Caco-2 (cell line): ENCODE data around the gene GASK1A. TPM values are rescaled to one million over a fixed set of nuclear protein-coding genes. Genes with fewer than 3 reads are reported as not detected.
A peak's percentile ranks its signal among the peaks of the same experiment; 100 is the strongest.

Source experiments
- BruUV-seq: library from RNA; stranded (reverse); fragments of 400-500 nt; replicated peaks from 2 replicates; lab custom pipeline; 2021; lab: Mats Ljungman, UMichigan
- CTCF ChIA-PET: fragments of 300-600 bp; sonication (Branson Sonifier 250); formaldehyde crosslinking; loops from one replicate; lab custom pipeline; 2022; ENCODE audit warnings: antibody characterized with exemption; lab: Charles Lee
- POLR2A ChIA-PET: fragments of 300-600 bp; sonication (Branson Sonifier 250); formaldehyde crosslinking; loops from one replicate; lab custom pipeline; 2022; ENCODE audit warnings: antibody characterized with exemption; lab: Charles Lee
- DNase-seq, 2 experiments: peaks; one replicate each; pipeline versions ENCODE4 v3.0.0 to v3.0.0-alpha.2; 2020 to 2022
- H3K27me3 ChIP-seq: replicated peaks from 2 replicates; pipeline ENCODE4 v1.6.0; 2011; ENCODE audit warnings: low read length; ENCODE audit not compliant: control insufficient read depth, insufficient read depth
- H3K36me3 ChIP-seq: 2 replicates; pipeline ENCODE4 v1.5.1; 2011; ENCODE audit warnings: low read length; ENCODE audit not compliant: control insufficient read depth, insufficient read depth
- H3K4me1 ChIP-seq: fragments of 250-450 bp; sonication (Bioruptor Pico); 2 replicates; pipeline ENCODE4 v1.5.1; 2020; ENCODE audit warnings: mild to moderate bottlenecking
- H3K4me3 ChIP-seq: 2 replicates; pipeline ENCODE4 v1.5.1; 2011; ENCODE audit warnings: low read depth, mild to moderate bottlenecking, control low read depth, low read length
- H3K9me3 ChIP-seq: fragments of 250-450 bp; sonication (Bioruptor Pico); 2 replicates; pipeline ENCODE4 v1.5.1; 2020; ENCODE audit warnings: mild to moderate bottlenecking, moderate library complexity
- H3K27ac Mint-ChIP-seq: one replicate; pipeline ENCODE4 v1.8.0; 2022; ENCODE audit warnings: mixed read lengths; ENCODE audit not compliant: unreplicated experiment
- H3K27me3 Mint-ChIP-seq: one replicate; pipeline ENCODE4 v1.8.0; 2022; ENCODE audit warnings: mixed read lengths; ENCODE audit not compliant: insufficient read depth, unreplicated experiment
- H3K36me3 Mint-ChIP-seq: one replicate; pipeline ENCODE4 v1.8.0; 2022; ENCODE audit warnings: mild to moderate bottlenecking, mixed read lengths; ENCODE audit not compliant: insufficient read depth, unreplicated experiment
- H3K4me1 Mint-ChIP-seq: one replicate; pipeline ENCODE4 v1.8.0; 2022; ENCODE audit warnings: low read depth, mixed read lengths; ENCODE audit not compliant: unreplicated experiment
- H3K4me3 Mint-ChIP-seq: one replicate; pipeline ENCODE4 v1.8.0; 2022; ENCODE audit warnings: mild to moderate bottlenecking, moderate library complexity, mixed read lengths; ENCODE audit not compliant: unreplicated experiment
- H3K9me3 Mint-ChIP-seq: one replicate; pipeline ENCODE4 v1.8.0; 2022; ENCODE audit warnings: mixed read lengths; ENCODE audit not compliant: unreplicated experiment
- intact Hi-C: fragments of 100-400 bp; cut with micrococcal nuclease; formaldehyde crosslinking; loops from one replicate; pipeline ENCODE4 v1.10.0; 2022; ENCODE audit not compliant: unreplicated experiment
- total RNA-seq: library from RNA; stranded (reverse); gene quantifications from 2 replicates; pipeline ENCODE4 v1.2.3, GENCODE V29; 2022
- TF ChIP-seq, protein P1 (sequence below), 2 experiments: fragments of 200-600 bp in 1 of 2; IDR thresholded peaks; 1 replicate in 1 of 2; 2 replicates in 1 of 2; pipeline versions ENCODE4 v1.5.1 to v1.8.0; 2011 to 2022; ENCODE audit warnings: antibody characterized with exemption in 1 of 2, control low read depth in 1 of 2, inconsistent platforms in 1 of 2, low read depth in 1 of 2, low read length in 1 of 2, mild to moderate bottlenecking in 1 of 2, moderate library complexity in 1 of 2; ENCODE audit not compliant: insufficient read depth in 1 of 2, severe bottlenecking in 1 of 2, unreplicated experiment in 1 of 2

GASK1A gene
- total RNA-seq, 1 experiment from 2014 or later: 0.16 TPM

DNA sequence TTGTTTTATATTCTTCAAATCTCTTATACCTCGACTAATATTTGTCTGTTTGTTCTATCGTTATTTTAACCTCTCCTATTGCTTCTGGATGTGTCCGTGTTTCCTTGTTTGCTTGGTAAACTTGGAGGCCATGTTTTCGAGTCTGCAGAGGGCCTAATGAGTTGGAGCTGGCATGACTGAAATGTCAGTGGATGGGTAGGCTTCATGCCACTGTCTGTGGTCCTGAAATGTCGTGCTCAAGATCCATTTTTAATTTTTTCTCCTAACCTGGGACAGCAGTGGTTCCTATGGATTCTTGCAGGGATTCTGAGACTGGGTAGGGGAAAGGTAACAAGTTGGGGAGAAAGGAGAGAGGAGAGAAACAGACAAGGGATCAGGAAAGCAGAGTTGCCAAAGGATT is 18.8 kb upstream of the GASK1A start:
- TF ChIP-seq, protein P1, sequence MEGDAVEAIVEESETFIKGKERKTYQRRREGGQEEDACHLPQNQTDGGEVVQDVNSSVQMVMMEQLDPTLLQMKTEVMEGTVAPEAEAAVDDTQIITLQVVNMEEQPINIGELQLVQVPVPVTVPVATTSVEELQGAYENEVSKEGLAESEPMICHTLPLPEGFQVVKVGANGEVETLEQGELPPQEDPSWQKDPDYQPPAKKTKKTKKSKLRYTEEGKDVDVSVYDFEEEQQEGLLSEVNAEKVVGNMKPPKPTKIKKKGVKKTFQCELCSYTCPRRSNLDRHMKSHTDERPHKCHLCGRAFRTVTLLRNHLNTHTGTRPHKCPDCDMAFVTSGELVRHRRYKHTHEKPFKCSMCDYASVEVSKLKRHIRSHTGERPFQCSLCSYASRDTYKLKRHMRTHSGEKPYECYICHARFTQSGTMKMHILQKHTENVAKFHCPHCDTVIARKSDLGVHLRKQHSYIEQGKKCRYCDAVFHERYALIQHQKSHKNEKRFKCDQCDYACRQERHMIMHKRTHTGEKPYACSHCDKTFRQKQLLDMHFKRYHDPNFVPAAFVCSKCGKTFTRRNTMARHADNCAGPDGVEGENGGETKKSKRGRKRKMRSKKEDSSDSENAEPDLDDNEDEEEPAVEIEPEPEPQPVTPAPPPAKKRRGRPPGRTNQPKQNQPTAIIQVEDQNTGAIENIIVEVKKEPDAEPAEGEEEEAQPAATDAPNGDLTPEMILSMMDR (IDR thresholded peaks at IDR 0.05; ENCODE audit: insufficient read depth in 1 of 2, low read depth in 1 of 2, low read length in 1 of 2, severe bottlenecking in 1 of 2, unreplicated experiment in 1 of 2): no peak
- H3K9me3 ChIP-seq: no peaks in the 10 kb centered on the region
- Mint-ChIP-seq H3K4me1 (no peaks in the 10 kb centered on the region), H3K36me3 (no peaks in the 10 kb centered on the region), H3K27me3 (peaks cover 7% of the 10 kb centered on the region), H3K27ac (no peak overlapping the region), H3K4me3 (no peak overlapping the region), H3K9me3 (no peaks in the 10 kb centered on the region)
- ChIA-PET POLR2A (no interaction called here), CTCF (interaction anchor here (2.0 kb wide), 1 partner anchor 128 kb away, joined by 7 read pairs; no protein-coding TSS in a partner anchor)
- H3K4me1 ChIP-seq: no peaks in the 10 kb centered on the region
- intact Hi-C loops: loop anchor here (5.0 kb wide), 2 partner anchors 127 to 1552 kb away; no protein-coding TSS in a partner anchor
- H3K4me3 ChIP-seq: no peak overlapping the region
- DNase-seq: no peak
- H3K36me3 ChIP-seq: no peaks in the 10 kb centered on the region
- H3K27me3 ChIP-seq: no peaks in the 10 kb centered on the region
- BruUV-seq: no TSS peak

DNA sequence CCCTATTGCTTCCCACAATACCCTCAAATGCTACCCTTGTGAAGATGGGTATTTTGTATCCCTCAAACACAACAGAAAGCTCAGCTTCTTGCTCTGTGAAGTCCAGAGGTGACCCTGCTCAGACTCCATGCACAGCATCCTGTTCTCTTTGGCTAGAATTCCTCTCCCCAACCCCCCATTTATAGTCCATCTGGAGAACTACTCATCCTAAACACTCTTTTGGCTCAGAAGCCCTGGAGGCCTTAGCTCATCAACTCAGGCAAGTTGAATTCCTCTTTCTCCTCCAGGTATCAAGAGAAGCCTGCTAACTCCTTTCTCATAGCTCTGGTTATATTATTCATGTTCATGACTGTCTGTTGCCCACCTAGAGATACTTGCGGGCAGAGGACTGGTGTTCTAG is 18.3 kb upstream of the GASK1A start:
- H3K27me3 Mint-ChIP-seq: peaks cover 7% of the 10 kb centered on the region
- no peaks in the 10 kb centered on the region for H3K36me3 Mint-ChIP-seq
- Histone ChIP-seq H3K4me3 (no peak overlapping the region), H3K4me1 (no peaks in the 10 kb centered on the region), H3K36me3 (no peaks in the 10 kb centered on the region), H3K9me3 (no peaks in the 10 kb centered on the region), H3K27me3 (no peaks in the 10 kb centered on the region)
- H3K4me1 Mint-ChIP-seq: no peaks in the 10 kb centered on the region
- no peak overlapping the region for H3K27ac Mint-ChIP-seq
- no peak overlapping the region for H3K4me3 Mint-ChIP-seq
- CTCF ChIA-PET: interaction anchor here (1.3 to 2.0 kb wide), 2 partner anchors 127 to 201 kb away, joined by 3 to 7 read pairs; no protein-coding TSS in a partner anchor
- no TSS peak for BruUV-seq
- POLR2A ChIA-PET: no interaction called here
- intact Hi-C loops: loop anchor here (1.0 to 5.0 kb wide), 4 partner anchors 127 to 1552 kb away; no protein-coding TSS in a partner anchor
- H3K9me3 Mint-ChIP-seq: no peaks in the 10 kb centered on the region
- no peak for DNase-seq
- TF ChIP-seq, protein P1 (IDR thresholded peaks at IDR 0.05; ENCODE audit: insufficient read depth in 1 of 2, low read depth in 1 of 2, low read length in 1 of 2, severe bottlenecking in 1 of 2, unreplicated experiment in 1 of 2): no peak

- Mint-ChIP-seq H3K27ac (no peak overlapping the region), H3K4me3 (no peak overlapping the region), H3K4me1 (no peaks in the 10 kb centered on the region), H3K27me3 (peaks cover 7% of the 10 kb centered on the region), H3K9me3 (no peaks in the 10 kb centered on the region), H3K36me3 (no peaks in the 10 kb centered on the region)
- BruUV-seq: no TSS peak
- TF ChIP-seq, protein P1 (IDR thresholded peaks at IDR 0.05; ENCODE audit: insufficient read depth in 1 of 2, low read depth in 1 of 2, low read length in 1 of 2, severe bottlenecking in 1 of 2, unreplicated experiment in 1 of 2): peak; percentile 48 to 49
- DNase-seq: peak in 1 of 2 experiments; percentile 48
- no peak overlapping the region for H3K4me3 ChIP-seq
- no peaks in the 10 kb centered on the region for H3K4me1 ChIP-seq
- H3K27me3 ChIP-seq: no peaks in the 10 kb centered on the region
- intact Hi-C loops: loop anchor here (1.0 to 5.0 kb wide), 4 partner anchors 126 to 1551 kb away; no protein-coding TSS in a partner anchor
- ChIA-PET CTCF (interaction anchor here (0.6 to 2.0 kb wide), 11 partner anchors 47 to 542 kb away, joined by 3 to 7 read pairs (median 5); no protein-coding TSS in a partner anchor), POLR2A (no interaction called here)
- no peaks in the 10 kb centered on the region for H3K36me3 ChIP-seq
- H3K9me3 ChIP-seq: no peaks in the 10 kb centered on the region
Measured at GRCh38 chr3:42961633-42962032, 17.5 kb upstream of the GASK1A start.
